B cell (primary cell): ENCODE results near the gene VEGFA.

Source experiments
- CTCF ChIP-seq: fragments of 200-600 bp; IDR thresholded peaks from one replicate; pipeline ENCODE4 v1.8.0; 2022; ENCODE audit warnings: antibody characterized with exemption, mild to moderate bottlenecking
- EZH2 ChIP-seq: IDR thresholded peaks from 2 replicates; pipeline ENCODE4 v1.6.1; 2012; ENCODE audit warnings: borderline replicate concordance, low read depth, mild to moderate bottlenecking, moderate library complexity, low read length; ENCODE audit not compliant: insufficient read depth, poor library complexity, severe bottlenecking

GRCh38 chr6:43740321-43740960 lies 29.6 kb upstream of the VEGFA start:
- no peak for TF ChIP-seq EZH2
- no peak for TF ChIP-seq CTCF
